Measurements from ENCODE around the gene MPRIP. TPM values are rescaled to one million over a fixed set of nuclear protein-coding genes. Genes with fewer than 3 reads are reported as not detected.

MPRIP gene
- total and polyA plus RNA-seq, 7 donors, result 43.2 to 113 (median 77.4) TPM

DNA sequence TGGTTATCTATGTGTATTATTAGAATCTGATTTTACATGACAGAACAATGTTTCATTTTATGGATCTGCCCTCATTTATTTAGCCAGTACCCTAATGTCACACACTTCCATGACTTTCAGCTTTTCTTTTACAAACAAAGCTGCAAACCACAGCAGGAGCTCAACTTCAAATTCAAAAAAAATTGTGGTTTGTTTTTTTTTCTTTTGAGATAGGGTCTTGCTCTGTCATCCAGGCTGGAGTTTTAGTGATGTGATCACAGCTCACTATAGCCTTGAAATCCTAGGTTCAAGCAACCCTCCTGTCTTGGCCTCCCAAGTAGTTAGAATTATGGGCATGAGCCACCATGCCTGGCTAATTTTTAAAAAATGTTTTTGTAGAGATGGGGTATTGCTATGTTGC is 8.2 kb upstream of the MPRIP start:
- Histone ChIP-seq H3K27ac (no peak overlapping the region), H3K36me3 (no peaks in the 10 kb centered on the region), H3K27me3 (no peaks in the 10 kb centered on the region), H3K4me3 (no peak overlapping the region), H3K9me3 (no peaks in the 10 kb centered on the region), H3K4me1 (peaks cover 0 to 10% (median 4%) of the 10 kb centered on the region in 4 donors)
- DNase-seq, result no peak
- intact Hi-C loops (cut with DNase I), result no loop called here
- TF ChIP-seq POLR2A (IDR thresholded peaks at IDR 0.05), result no peak
- TF ChIP-seq EP300 (IDR thresholded peaks at IDR 0.05), result no peak
- TF ChIP-seq POLR2AphosphoS5 (IDR thresholded peaks at IDR 0.05), result no peak
- TF ChIP-seq, protein P1, sequence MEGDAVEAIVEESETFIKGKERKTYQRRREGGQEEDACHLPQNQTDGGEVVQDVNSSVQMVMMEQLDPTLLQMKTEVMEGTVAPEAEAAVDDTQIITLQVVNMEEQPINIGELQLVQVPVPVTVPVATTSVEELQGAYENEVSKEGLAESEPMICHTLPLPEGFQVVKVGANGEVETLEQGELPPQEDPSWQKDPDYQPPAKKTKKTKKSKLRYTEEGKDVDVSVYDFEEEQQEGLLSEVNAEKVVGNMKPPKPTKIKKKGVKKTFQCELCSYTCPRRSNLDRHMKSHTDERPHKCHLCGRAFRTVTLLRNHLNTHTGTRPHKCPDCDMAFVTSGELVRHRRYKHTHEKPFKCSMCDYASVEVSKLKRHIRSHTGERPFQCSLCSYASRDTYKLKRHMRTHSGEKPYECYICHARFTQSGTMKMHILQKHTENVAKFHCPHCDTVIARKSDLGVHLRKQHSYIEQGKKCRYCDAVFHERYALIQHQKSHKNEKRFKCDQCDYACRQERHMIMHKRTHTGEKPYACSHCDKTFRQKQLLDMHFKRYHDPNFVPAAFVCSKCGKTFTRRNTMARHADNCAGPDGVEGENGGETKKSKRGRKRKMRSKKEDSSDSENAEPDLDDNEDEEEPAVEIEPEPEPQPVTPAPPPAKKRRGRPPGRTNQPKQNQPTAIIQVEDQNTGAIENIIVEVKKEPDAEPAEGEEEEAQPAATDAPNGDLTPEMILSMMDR (IDR thresholded peaks at IDR 0.05), result no peak

DNA sequence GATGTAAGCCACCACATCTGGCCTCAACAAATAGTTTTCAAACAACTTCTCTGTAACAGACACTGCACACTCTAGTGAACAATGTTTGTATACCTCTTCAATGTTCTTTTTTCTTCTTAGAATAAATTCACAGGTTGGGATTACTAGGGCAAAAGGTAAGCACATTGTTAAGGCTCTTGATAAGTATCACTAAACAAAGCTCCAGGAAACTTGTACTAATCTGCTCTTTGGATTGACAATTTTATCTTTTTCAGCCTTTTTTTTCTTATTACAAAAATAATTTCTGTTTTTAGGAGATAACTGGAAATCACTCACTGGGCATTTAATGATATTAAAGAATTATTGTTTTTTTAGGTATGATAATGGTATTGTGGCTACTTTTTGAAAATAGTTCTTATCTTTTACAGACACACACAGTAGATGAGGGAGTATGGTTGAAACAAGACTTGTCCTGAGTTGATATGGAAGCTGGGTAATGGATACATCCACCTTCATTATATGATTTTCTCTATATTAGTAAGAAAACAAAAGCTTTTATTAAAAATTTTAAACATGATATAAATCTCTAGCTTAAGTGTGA is 7.7 kb upstream of the MPRIP start:
- peaks cover 0 to 10% (median 4%) of the 10 kb centered on the region in 4 donors for H3K4me1 ChIP-seq

DNA sequence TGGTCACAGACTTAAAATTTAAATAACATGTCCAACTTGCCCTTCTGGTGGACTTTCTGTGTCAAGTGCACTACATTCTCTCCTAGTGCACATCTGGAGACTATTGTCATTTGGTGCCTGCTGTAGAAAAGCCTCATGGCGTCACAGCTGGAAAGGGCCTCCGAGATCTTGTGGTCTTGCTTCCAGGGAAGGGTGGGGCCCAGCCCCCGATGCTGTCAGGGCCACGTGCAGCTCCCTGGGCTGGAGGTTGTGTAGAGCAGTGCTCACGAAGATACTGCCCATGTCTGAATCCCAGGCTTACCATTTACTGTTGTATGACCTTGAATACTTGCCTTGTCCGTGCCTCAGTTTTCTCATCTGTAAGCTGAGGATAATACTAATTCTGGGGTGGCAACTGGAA is 6.8 kb upstream of the MPRIP start:
- DNase-seq, result no peak
- Histone ChIP-seq H3K4me1 (peaks cover 0 to 10% (median 4%) of the 10 kb centered on the region in 4 donors), H3K27me3 (no peaks in the 10 kb centered on the region), H3K27ac (no peak overlapping the region), H3K36me3 (no peaks in the 10 kb centered on the region), H3K9me3 (no peaks in the 10 kb centered on the region), H3K4me3 (no peak overlapping the region)
- 64 to 77% methylated on average over 6 of the region's 6 CpGs for WGBS, 2 donors
- intact Hi-C loops (cut with DNase I), result no loop called here
- no peak for TF ChIP-seq POLR2AphosphoS5 (IDR thresholded peaks at IDR 0.05)
- TF ChIP-seq EP300 (IDR thresholded peaks at IDR 0.05), result no peak
- no peak for TF ChIP-seq POLR2A (IDR thresholded peaks at IDR 0.05)
- TF ChIP-seq, protein P1 (IDR thresholded peaks at IDR 0.05), result no peak

More for the DNA sequence above, 7.7 kb upstream of the MPRIP start:
- Histone ChIP-seq H3K36me3 (no peaks in the 10 kb centered on the region), H3K9me3 (no peaks in the 10 kb centered on the region), H3K27me3 (no peaks in the 10 kb centered on the region), H3K4me3 (no peak overlapping the region), H3K27ac (no peak overlapping the region)
- intact Hi-C loops (cut with DNase I), result no loop called here
- no peak for DNase-seq
- TF ChIP-seq POLR2AphosphoS5 (IDR thresholded peaks at IDR 0.05), result no peak
- TF ChIP-seq, protein P1 (IDR thresholded peaks at IDR 0.05), result no peak
- TF ChIP-seq EP300 (IDR thresholded peaks at IDR 0.05), result no peak
- TF ChIP-seq POLR2A (IDR thresholded peaks at IDR 0.05), result no peak

DNA sequence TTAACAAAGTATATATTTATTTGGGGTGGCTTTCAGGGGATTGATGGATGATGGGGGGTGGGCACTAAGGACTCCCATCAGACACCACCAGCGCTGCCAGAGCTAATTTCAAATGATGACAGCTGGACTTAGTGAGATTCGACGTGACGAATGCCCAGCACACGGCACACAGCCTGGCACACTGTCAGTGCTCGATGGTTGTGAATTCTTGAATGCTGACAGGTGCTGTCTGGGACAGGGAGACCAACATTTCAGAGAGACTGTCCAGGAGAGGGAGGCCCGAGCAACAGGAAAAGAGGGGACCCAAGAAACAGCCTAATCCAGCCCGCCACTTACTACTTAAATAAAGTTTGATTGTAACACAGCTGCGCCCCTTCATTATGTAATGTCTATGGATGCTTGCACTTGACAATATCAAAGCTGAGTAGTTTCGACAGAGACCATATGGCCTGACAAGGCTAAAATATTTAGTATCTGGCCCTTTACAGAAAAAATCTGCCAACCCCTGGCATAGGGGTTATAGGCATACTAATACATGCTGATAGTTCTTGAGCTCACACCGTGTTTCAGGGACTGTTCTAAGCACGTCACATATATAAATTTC is 6.2 kb upstream of the MPRIP start:
- Histone ChIP-seq H3K4me3 (no peak overlapping the region), H3K27ac (no peak overlapping the region), H3K36me3 (no peaks in the 10 kb centered on the region), H3K9me3 (no peaks in the 10 kb centered on the region), H3K27me3 (no peaks in the 10 kb centered on the region), H3K4me1 (peaks cover 0 to 12% (median 7%) of the 10 kb centered on the region in 4 donors)
- no peak for DNase-seq
- TF ChIP-seq, protein P1 (IDR thresholded peaks at IDR 0.05), result no peak
- TF ChIP-seq POLR2A (IDR thresholded peaks at IDR 0.05) (no peak), POLR2AphosphoS5 (IDR thresholded peaks at IDR 0.05) (no peak), EP300 (IDR thresholded peaks at IDR 0.05) (no peak)
- intact Hi-C loops (cut with DNase I), result no loop called here
- WGBS, 2 donors, result 83 to 92% methylated on average over 12 of the region's 12 CpGs

All from sigmoid colon (tissue), 7 donors.